Upper lobe of left lung (tissue), 4 donors: ENCODE measurements around the gene LSM3.

Experiments
- CTCF ChIP-seq, 6 experiments: fragments of 450-650 bp in 4 of 6; fragments of 200-600 bp in 2 of 6; sonication (generic) in 2 of 6; IDR thresholded peaks; one replicate each; pipeline ENCODE4 v1.5.1; 2016 to 2019; ENCODE audit warnings: antibody characterized with exemption in 6 of 6
- POLR2AphosphoS5 ChIP-seq, 2 donors: sonication (generic); formaldehyde crosslinking; IDR thresholded peaks; one replicate each; pipeline ENCODE4 v1.5.1; 2017; ENCODE audit warnings: antibody characterized with exemption in 2 of 2

- TF ChIP-seq CTCF (IDR thresholded peaks at IDR 0.05) = no peak
- TF ChIP-seq POLR2AphosphoS5 (IDR thresholded peaks at IDR 0.05) = no peak
Measured at GRCh38 chr3:14130707-14131106, 47.9 kb upstream of the LSM3 start.
